H9 (cell line): Measurements from ENCODE around the gene PPP1CC. TPM values are rescaled to one million over a fixed set of nuclear protein-coding genes. Genes with fewer than 3 reads are reported as not detected.

Experiments used
- DNase-seq: peaks from one replicate; pipeline ENCODE4 v3.0.0-alpha.2; 2017
- H2AFZ ChIP-seq: one replicate; pipeline ENCODE4 v1.6.1; 2013; ENCODE audit warnings: mild to moderate bottlenecking, low read length, control low read depth, moderate library complexity
- H2AK5ac ChIP-seq: 2 replicates; pipeline ENCODE4 v1.6.1; 2013; ENCODE audit warnings: low read length, control low read depth, mixed read lengths; ENCODE audit not compliant: insufficient read length
- H2BK120ac ChIP-seq: one replicate; pipeline ENCODE4 v1.6.1; 2013; ENCODE audit warnings: low read depth, mild to moderate bottlenecking, low read length, control low read depth, inconsistent platforms; ENCODE audit not compliant: poor library complexity, severe bottlenecking
- H2BK12ac ChIP-seq: 2 replicates; pipeline ENCODE4 v1.6.1; 2013; ENCODE audit warnings: low read length, control low read depth, mixed read lengths, low read depth; ENCODE audit not compliant: insufficient read length
- H2BK15ac ChIP-seq: 2 replicates; pipeline ENCODE4 v1.6.1; 2013; ENCODE audit warnings: low read depth, low read length, control low read depth
- H2BK20ac ChIP-seq: one replicate; pipeline ENCODE4 v1.6.1; 2013; ENCODE audit warnings: low read depth, mild to moderate bottlenecking, low read length, control low read depth, inconsistent platforms; ENCODE audit not compliant: poor library complexity, severe bottlenecking
- H2BK5ac ChIP-seq: 2 replicates; pipeline ENCODE4 v1.6.1; 2013; ENCODE audit warnings: low read length, control low read depth, mixed read lengths; ENCODE audit not compliant: insufficient read length
- H3K14ac ChIP-seq: 2 replicates; pipeline ENCODE4 v1.6.1; 2013; ENCODE audit warnings: low read length, control low read depth; ENCODE audit not compliant: insufficient read depth
- H3K18ac ChIP-seq: 2 replicates; pipeline ENCODE4 v1.6.1; 2013; ENCODE audit warnings: low read depth, mild to moderate bottlenecking, mixed read lengths, low read length, control low read depth; ENCODE audit not compliant: insufficient read length
- H3K23ac ChIP-seq: 2 replicates; pipeline ENCODE4 v1.6.1; 2013; ENCODE audit warnings: low read length, control low read depth, mixed read lengths, low read depth; ENCODE audit not compliant: insufficient read length
- H3K23me2 ChIP-seq: 2 replicates; pipeline ENCODE4 v1.6.1; 2013; ENCODE audit warnings: low read depth, mild to moderate bottlenecking, mixed read lengths, low read length, control low read depth; ENCODE audit not compliant: insufficient read length, poor library complexity, severe bottlenecking
- H3K27ac ChIP-seq: 2 replicates; pipeline ENCODE4 v1.5.1; 2013; ENCODE audit warnings: low read length, control low read depth, mixed read lengths, low read depth; ENCODE audit not compliant: insufficient read length
- H3K27me3 ChIP-seq: 2 replicates; pipeline ENCODE4 v1.6.1; 2013; ENCODE audit warnings: low read length, control low read depth, inconsistent platforms; ENCODE audit not compliant: insufficient read depth
- H3K4ac ChIP-seq: 2 replicates; pipeline ENCODE4 v1.6.1; 2013; ENCODE audit warnings: low read depth, mild to moderate bottlenecking, control low read depth, inconsistent platforms, low read length, moderate library complexity
- H3K4me1 ChIP-seq: 2 replicates; pipeline ENCODE4 v1.6.1; 2013; ENCODE audit warnings: low read length, control low read depth, inconsistent platforms; ENCODE audit not compliant: insufficient read depth
- H3K4me2 ChIP-seq: 2 replicates; pipeline ENCODE4 v1.6.1; 2013; ENCODE audit warnings: low read length, control low read depth, mixed read lengths; ENCODE audit not compliant: insufficient read length, insufficient read depth
- H3K56ac ChIP-seq: 2 replicates; pipeline ENCODE4 v1.6.1; 2013; ENCODE audit warnings: low read depth, mild to moderate bottlenecking, mixed read lengths, low read length, control low read depth; ENCODE audit not compliant: insufficient read length
- H3K79me1 ChIP-seq: 2 replicates; pipeline ENCODE4 v1.6.1; 2013; ENCODE audit warnings: low read depth, mild to moderate bottlenecking, moderate library complexity, low read length, control low read depth, inconsistent platforms; ENCODE audit not compliant: insufficient read depth, poor library complexity, severe bottlenecking
- H3K79me2 ChIP-seq: 2 replicates; pipeline ENCODE4 v1.6.1; 2013; ENCODE audit warnings: low read length, control low read depth, inconsistent platforms; ENCODE audit not compliant: insufficient read depth
- H3K9ac ChIP-seq: 2 replicates; pipeline ENCODE4 v1.6.1; 2013; ENCODE audit warnings: low read length, control low read depth, mixed read lengths; ENCODE audit not compliant: insufficient read length; ENCODE audit errors: extremely low read depth
- H3K9me3 ChIP-seq: one replicate; pipeline ENCODE4 v1.6.1; 2013; ENCODE audit warnings: low read depth, low read length, inconsistent platforms; ENCODE audit not compliant: control insufficient read depth
- H3T11ph ChIP-seq: one replicate; pipeline ENCODE4 v1.6.1; 2013; ENCODE audit warnings: mild to moderate bottlenecking, low read length, control low read depth, inconsistent platforms
- H4K20me1 ChIP-seq: one replicate; pipeline ENCODE4 v1.6.1; 2013; ENCODE audit not compliant: control insufficient read depth, insufficient read length, insufficient read depth
- H4K5ac ChIP-seq: 2 replicates; pipeline ENCODE4 v1.6.1; 2013; ENCODE audit warnings: low read depth, mild to moderate bottlenecking, mixed read lengths, low read length, control low read depth; ENCODE audit not compliant: insufficient read length
- H4K8ac ChIP-seq: replicated peaks from 2 replicates; pipeline ENCODE4 v1.6.1; 2013; ENCODE audit warnings: low read length, control low read depth, mixed read lengths, low read depth; ENCODE audit not compliant: insufficient read length
- H4K91ac ChIP-seq: 2 replicates; pipeline ENCODE4 v1.6.1; 2013; ENCODE audit warnings: low read depth, mild to moderate bottlenecking, moderate library complexity, mixed read lengths, low read length, control low read depth; ENCODE audit not compliant: insufficient read length
- H3K27ac Mint-ChIP-seq, 3 experiments: 2 replicates in 2 of 3; 3 replicates in 1 of 3; pipeline ENCODE4 v1.8.0; 2020 to 2021; ENCODE audit warnings: mixed read lengths in 3 of 3, mild to moderate bottlenecking in 1 of 3, moderate library complexity in 1 of 3
- H3K27me3 Mint-ChIP-seq: 2 replicates; pipeline ENCODE4 v1.8.0; 2021; ENCODE audit warnings: low read depth, mild to moderate bottlenecking, moderate library complexity, mixed read lengths
- H3K36me3 Mint-ChIP-seq, 3 experiments: 2 replicates in 2 of 3; 3 replicates in 1 of 3; pipeline ENCODE4 v1.8.0; 2020 to 2021; ENCODE audit warnings: low read depth in 3 of 3, mixed read lengths in 3 of 3; ENCODE audit not compliant: insufficient read depth in 1 of 3
- H3K4me1 Mint-ChIP-seq, 2 experiments: 2 replicates each; pipeline ENCODE4 v1.8.0; 2020; ENCODE audit warnings: mixed read lengths in 2 of 2
- H3K4me3 Mint-ChIP-seq, 2 experiments: 2 replicates in 1 of 2; 3 replicates in 1 of 2; pipeline ENCODE4 v1.8.0; 2020 to 2021; ENCODE audit warnings: mild to moderate bottlenecking in 2 of 2, mixed read lengths in 2 of 2, moderate library complexity in 1 of 2
- H3K9me3 Mint-ChIP-seq, 2 experiments: 2 replicates in 1 of 2; 3 replicates in 1 of 2; pipeline ENCODE4 v1.8.0; 2020; ENCODE audit warnings: mild to moderate bottlenecking in 2 of 2, mixed read lengths in 2 of 2, moderate library complexity in 1 of 2
- CTCF ChIP-seq: fragments of 200-600 bp; sonication (generic); conservative IDR thresholded peaks from 3 replicates; pipeline ENCODE4 v1.8.0; 2021; ENCODE audit warnings: antibody characterized with exemption, mild to moderate bottlenecking
- WGBS: extraction: QIAGEN DNeasy Blood & Tissue Kit; methylation state at CpG from one replicate; pipeline ENCODE4 v1.1.7; 2013; ENCODE audit warnings: missing lambda C conversion rate, low lambda C conversion rate, mixed read lengths; ENCODE audit not compliant: insufficient read length; ENCODE audit errors: extremely low coverage; 5-methylcytosine and 5-hydroxymethylcytosine counted together
- total RNA-seq: library from RNA; stranded (reverse); gene quantifications from 2 replicates; pipeline ENCODE4 v1.2.1, GENCODE V29; 2021

Gene PPP1CC
- total RNA-seq, 1 experiment from 2014 or later, result 286 TPM

GRCh38 chr12:110702081-110702480 lies 40.6 kb downstream of the PPP1CC start:
- no peak overlapping the region for H2BK15ac ChIP-seq
- H2BK12ac ChIP-seq, result no peak overlapping the region
- no peak overlapping the region for H3T11ph ChIP-seq
- H3K4me1 Mint-ChIP-seq, result peaks cover 0 to 8% of the 10 kb centered on the region in 2 experiments; a peak in 1 of 4 replicates
- no peak overlapping the region for H3K9ac ChIP-seq
- H3K79me2 ChIP-seq, result no peaks in the 10 kb centered on the region
- WGBS, result no CpG with 5 or more reads among the region's 5 CpGs
- no peaks in the 10 kb centered on the region for H3K27me3 ChIP-seq
- H2BK5ac ChIP-seq, result no peak overlapping the region
- H3K79me1 ChIP-seq, result no peaks in the 10 kb centered on the region
- H2BK20ac ChIP-seq, result no peak overlapping the region
- H3K27ac ChIP-seq, result no peak overlapping the region
- no peaks in the 10 kb centered on the region for H3K36me3 Mint-ChIP-seq
- no peaks in the 10 kb centered on the region for H3K4me1 ChIP-seq
- TF ChIP-seq CTCF, result no peak
- no peak overlapping the region for H3K4me2 ChIP-seq
- H3K14ac ChIP-seq, result no peak overlapping the region
- no peak overlapping the region for H4K8ac ChIP-seq
- no peaks in the 10 kb centered on the region for H3K23me2 ChIP-seq
- no peak overlapping the region for H3K23ac ChIP-seq
- H2BK120ac ChIP-seq, result no peak overlapping the region
- no peaks in the 10 kb centered on the region for H3K9me3 Mint-ChIP-seq
- H3K4me3 Mint-ChIP-seq, result no peak overlapping the region
- H3K9me3 ChIP-seq, result no peaks in the 10 kb centered on the region
- DNase-seq, result no peak
- no peak overlapping the region for H2AFZ ChIP-seq
- H2AK5ac ChIP-seq, result no peak overlapping the region
- H4K91ac ChIP-seq, result no peak overlapping the region
- no peaks in the 10 kb centered on the region for H4K20me1 ChIP-seq
- H3K27ac Mint-ChIP-seq, result no peak overlapping the region
- no peak overlapping the region for H4K5ac ChIP-seq
- H3K18ac ChIP-seq, result no peak overlapping the region
- H3K4ac ChIP-seq, result no peak overlapping the region
- peaks cover 4% of the 10 kb centered on the region for H3K27me3 Mint-ChIP-seq
- no peak overlapping the region for H3K56ac ChIP-seq
